ENCODE measurements around the gene MYL9. TPM values are rescaled to one million over a fixed set of nuclear protein-coding genes. Genes with fewer than 3 reads are reported as not detected.
A peak's percentile ranks its signal among the peaks of the same experiment; 100 is the strongest.

MYL9 gene
- total RNA-seq, 4 donors from 2014 or later, result 156 to 974 (median 332) TPM

GRCh38 chr20:36528176-36528874 lies 13.0 kb upstream of the MYL9 start:
- Histone ChIP-seq H3K4me3 (no peak overlapping the region), H3K4me1 (peaks cover 0 to 4% (median 0%) of the 10 kb centered on the region in 4 donors), H3K27ac (peak overlapping the region in 2 of 4 donors; percentile 57 to 82), H3K36me3 (peaks cover 0 to 28% (median 15%) of the 10 kb centered on the region in 4 donors), H3K9me3 (no peaks in the 10 kb centered on the region), H3K27me3 (no peaks in the 10 kb centered on the region)
- DNase-seq, result no peak
- intact Hi-C loops (cut with DNase I; ENCODE audit: low total_unique reads) (no loop called here), in situ Hi-C loops (cut with MboI; ENCODE audit: low pct_ligation_motif_present in 1 of 4, low pct_unique_long_range_greater_than_20kb in 1 of 4, low sequenced_read_pairs in 3 of 4) (no loop called here)
- WGBS, 2 donors (ENCODE audit: low coverage in 1 of 2), result 80% methylated on average over 17 of the region's 18 CpGs; no CpG with 5 or more reads in 1 of the 2 donors
- no peak for TF ChIP-seq CTCF (IDR thresholded peaks at IDR 0.05)
- no peak for TF ChIP-seq POLR2AphosphoS5 (IDR thresholded peaks at IDR 0.05)
- no peak for TF ChIP-seq POLR2A (IDR thresholded peaks at IDR 0.05)
- no peak for TF ChIP-seq EP300 (IDR thresholded peaks at IDR 0.05; ENCODE audit: low read depth)

GRCh38 chr20:36528875-36529417 lies 12.4 kb upstream of the MYL9 start:
- Histone ChIP-seq H3K9me3 (no peaks in the 10 kb centered on the region), H3K27me3 (no peaks in the 10 kb centered on the region), H3K27ac (peak overlapping the region in 1 of 4 donors; percentile 82), H3K4me3 (no peak overlapping the region), H3K36me3 (peaks cover 0 to 28% (median 13%) of the 10 kb centered on the region in 4 donors), H3K4me1 (peaks cover 0 to 4% (median 0%) of the 10 kb centered on the region in 4 donors)
- TF ChIP-seq CTCF (IDR thresholded peaks at IDR 0.05) (no peak), EP300 (IDR thresholded peaks at IDR 0.05; ENCODE audit: low read depth) (no peak), POLR2AphosphoS5 (IDR thresholded peaks at IDR 0.05) (no peak), POLR2A (IDR thresholded peaks at IDR 0.05) (no peak)
- WGBS, 2 donors (ENCODE audit: low coverage in 1 of 2), result 88% methylated on average over 14 of the region's 14 CpGs; no CpG with 5 or more reads in 1 of the 2 donors
- in situ Hi-C loops (cut with MboI; ENCODE audit: low pct_ligation_motif_present in 1 of 4, low pct_unique_long_range_greater_than_20kb in 1 of 4, low sequenced_read_pairs in 3 of 4) (no loop called here), intact Hi-C loops (cut with DNase I; ENCODE audit: low total_unique reads) (no loop called here)
- no peak for DNase-seq

GRCh38 chr20:36532388-36532787 lies 8.9 kb upstream of the MYL9 start:
- in situ Hi-C loops (cut with MboI; ENCODE audit: low pct_ligation_motif_present in 1 of 4, low pct_unique_long_range_greater_than_20kb in 1 of 4, low sequenced_read_pairs in 3 of 4) (no loop called here), intact Hi-C loops (cut with DNase I; ENCODE audit: low total_unique reads) (no loop called here)
- no peak for DNase-seq
- 61% methylated on average over 10 of the region's 10 CpGs; no CpG with 5 or more reads in 1 of the 2 donors for WGBS, 2 donors (ENCODE audit: low coverage in 1 of 2)
- H3K9me3 ChIP-seq, result no peaks in the 10 kb centered on the region
- no peak overlapping the region for H3K4me3 ChIP-seq
- no peak for TF ChIP-seq CTCF (IDR thresholded peaks at IDR 0.05)
- no peak for TF ChIP-seq EP300 (IDR thresholded peaks at IDR 0.05; ENCODE audit: low read depth)
- no peak for TF ChIP-seq POLR2A (IDR thresholded peaks at IDR 0.05)
- no peak for TF ChIP-seq POLR2AphosphoS5 (IDR thresholded peaks at IDR 0.05)
- H3K27me3 ChIP-seq, result no peaks in the 10 kb centered on the region
- peaks cover 0 to 5% (median under 1%) of the 10 kb centered on the region in 4 donors for H3K36me3 ChIP-seq
- H3K4me1 ChIP-seq, result no peaks in the 10 kb centered on the region
- H3K27ac ChIP-seq, result no peak overlapping the region

GRCh38 chr20:36532822-36533221 lies 8.5 kb upstream of the MYL9 start:
- intact Hi-C loops (cut with DNase I; ENCODE audit: low total_unique reads), result no loop called here
- H3K9me3 ChIP-seq, result no peaks in the 10 kb centered on the region
- in situ Hi-C loops (cut with MboI; ENCODE audit: low pct_ligation_motif_present in 1 of 4, low pct_unique_long_range_greater_than_20kb in 1 of 4, low sequenced_read_pairs in 3 of 4), result no loop called here
- 70 to 75% methylated on average over 2 to 3 of the region's 3 CpGs for WGBS, 2 donors (ENCODE audit: low coverage in 1 of 2)
- DNase-seq, result no peak
- no peaks in the 10 kb centered on the region for H3K27me3 ChIP-seq
- TF ChIP-seq EP300 (IDR thresholded peaks at IDR 0.05; ENCODE audit: low read depth) (no peak), CTCF (IDR thresholded peaks at IDR 0.05) (no peak), POLR2AphosphoS5 (IDR thresholded peaks at IDR 0.05) (no peak), POLR2A (IDR thresholded peaks at IDR 0.05) (no peak)
- H3K4me1 ChIP-seq, result no peaks in the 10 kb centered on the region
- no peak overlapping the region for H3K27ac ChIP-seq
- peaks cover 0 to 2% (median 0%) of the 10 kb centered on the region in 4 donors for H3K36me3 ChIP-seq
- no peak overlapping the region for H3K4me3 ChIP-seq

Data from transverse colon (tissue), 4 donors.